ENCODE results near the gene PKD2. TPM values are rescaled to one million over a fixed set of nuclear protein-coding genes. Genes with fewer than 3 reads are reported as not detected.

PKD2 gene
- polyA plus RNA-seq, 1 of the 3 experiments (the other 2 are of a cell fraction), result 44.6 TPM

DNA sequence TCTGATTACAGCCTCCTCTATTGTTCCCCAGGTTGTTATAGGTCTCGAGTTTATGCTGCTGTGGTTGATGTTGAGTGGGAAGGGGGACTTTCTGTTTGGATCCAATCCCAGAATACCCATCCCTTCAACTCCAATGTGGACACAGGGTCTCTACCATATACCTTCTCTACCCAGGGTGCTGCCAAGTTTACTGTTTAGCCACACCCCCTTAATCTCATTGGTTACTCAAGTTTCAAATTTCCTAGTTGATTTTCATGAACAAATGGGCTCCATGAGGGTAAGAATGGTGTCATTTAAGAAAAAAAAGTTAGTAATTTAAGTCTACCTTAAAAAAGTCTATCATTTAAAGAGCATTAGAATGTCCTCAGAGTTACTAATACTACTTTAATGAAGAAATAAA, 35.6 kb upstream of the PKD2 start:
- no peaks in the 10 kb centered on the region for H3F3A ChIP-seq (replicated peaks; ENCODE audit: insufficient read depth)
- H3K27me3 ChIP-seq (ENCODE audit: insufficient read depth), result peaks cover 10% of the 10 kb centered on the region; the same call in 1 of the 2 replicates
- H3K9me3 ChIP-seq, result no peaks in the 10 kb centered on the region
- POLR2A ChIA-PET, result no interaction called here
- CTCF ChIA-PET, result interaction anchor here (1.4 to 12.0 kb wide), 4 partner anchors 8 to 121 kb away, joined by 3 to 182 read pairs (median 50); no protein-coding TSS in a partner anchor
- H3K9ac ChIP-seq, result no peak overlapping the region
- H3K4me1 ChIP-seq (ENCODE audit: control insufficient read depth in 1 of 2, insufficient read depth in 2 of 2, low read depth in 1 of 2, low read length in 1 of 2), result no peaks in the 10 kb centered on the region; a peak in 1 of 4 replicates
- peaks cover 3% of the 10 kb centered on the region; the same call in 1 of the 2 replicates for H3K9me2 ChIP-seq
- 0% methylated on average over 1 of the region's 1 CpG for WGBS (ENCODE audit: low lambda C conversion rate)
- no peaks in the 10 kb centered on the region for H3K79me2 ChIP-seq (ENCODE audit: insufficient read depth)
- no peak overlapping the region for H3K27ac ChIP-seq (ENCODE audit: low read depth in 2 of 2, low read length in 1 of 2)
- H3K36me3 ChIP-seq (replicated peaks in 1 of 2; ENCODE audit: control insufficient read depth in 1 of 2, insufficient read depth in 2 of 2, low read length in 1 of 2), result no peaks in the 10 kb centered on the region
- DNase-seq, result no peak
- H3K4me2 ChIP-seq, result no peak overlapping the region
- TF ChIP-seq POLR2AphosphoS5 (IDR thresholded peaks at IDR 0.05; ENCODE audit: low read depth, low read length) (no peak), MEF2A (IDR thresholded peaks at IDR 0.05; ENCODE audit: borderline replicate concordance, low read depth) (no peak), RXRA (IDR thresholded peaks at IDR 0.05; ENCODE audit: borderline replicate concordance, low read depth) (no peak), YY1 (IDR thresholded peaks at IDR 0.05; ENCODE audit: low read depth) (no peak), FOSL2 (IDR thresholded peaks at IDR 0.05; ENCODE audit: borderline replicate concordance, low read depth) (no peak), EP300 (IDR thresholded peaks at IDR 0.05; ENCODE audit: borderline replicate concordance in 1 of 2, low read depth in 1 of 2, low read length in 1 of 2) (no peak), FOXJ3 (CRISPR knock-in tag; IDR thresholded peaks at IDR 0.05) (no peak), TAF1 (IDR thresholded peaks at IDR 0.05; ENCODE audit: borderline replicate concordance, low read depth, low read length) (no peak), ELF1 (IDR thresholded peaks at IDR 0.05) (no peak), TCF12 (IDR thresholded peaks at IDR 0.05) (no peak), CHD2 (IDR thresholded peaks at IDR 0.05; ENCODE audit: low read length, partially characterized antibody) (no peak)
- TF ChIP-seq, protein P1, sequence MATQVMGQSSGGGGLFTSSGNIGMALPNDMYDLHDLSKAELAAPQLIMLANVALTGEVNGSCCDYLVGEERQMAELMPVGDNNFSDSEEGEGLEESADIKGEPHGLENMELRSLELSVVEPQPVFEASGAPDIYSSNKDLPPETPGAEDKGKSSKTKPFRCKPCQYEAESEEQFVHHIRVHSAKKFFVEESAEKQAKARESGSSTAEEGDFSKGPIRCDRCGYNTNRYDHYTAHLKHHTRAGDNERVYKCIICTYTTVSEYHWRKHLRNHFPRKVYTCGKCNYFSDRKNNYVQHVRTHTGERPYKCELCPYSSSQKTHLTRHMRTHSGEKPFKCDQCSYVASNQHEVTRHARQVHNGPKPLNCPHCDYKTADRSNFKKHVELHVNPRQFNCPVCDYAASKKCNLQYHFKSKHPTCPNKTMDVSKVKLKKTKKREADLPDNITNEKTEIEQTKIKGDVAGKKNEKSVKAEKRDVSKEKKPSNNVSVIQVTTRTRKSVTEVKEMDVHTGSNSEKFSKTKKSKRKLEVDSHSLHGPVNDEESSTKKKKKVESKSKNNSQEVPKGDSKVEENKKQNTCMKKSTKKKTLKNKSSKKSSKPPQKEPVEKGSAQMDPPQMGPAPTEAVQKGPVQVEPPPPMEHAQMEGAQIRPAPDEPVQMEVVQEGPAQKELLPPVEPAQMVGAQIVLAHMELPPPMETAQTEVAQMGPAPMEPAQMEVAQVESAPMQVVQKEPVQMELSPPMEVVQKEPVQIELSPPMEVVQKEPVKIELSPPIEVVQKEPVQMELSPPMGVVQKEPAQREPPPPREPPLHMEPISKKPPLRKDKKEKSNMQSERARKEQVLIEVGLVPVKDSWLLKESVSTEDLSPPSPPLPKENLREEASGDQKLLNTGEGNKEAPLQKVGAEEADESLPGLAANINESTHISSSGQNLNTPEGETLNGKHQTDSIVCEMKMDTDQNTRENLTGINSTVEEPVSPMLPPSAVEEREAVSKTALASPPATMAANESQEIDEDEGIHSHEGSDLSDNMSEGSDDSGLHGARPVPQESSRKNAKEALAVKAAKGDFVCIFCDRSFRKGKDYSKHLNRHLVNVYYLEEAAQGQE (IDR thresholded peaks at IDR 0.05; ENCODE audit: low read depth, low read length), result no peak
- TF ChIP-seq, protein P2, sequence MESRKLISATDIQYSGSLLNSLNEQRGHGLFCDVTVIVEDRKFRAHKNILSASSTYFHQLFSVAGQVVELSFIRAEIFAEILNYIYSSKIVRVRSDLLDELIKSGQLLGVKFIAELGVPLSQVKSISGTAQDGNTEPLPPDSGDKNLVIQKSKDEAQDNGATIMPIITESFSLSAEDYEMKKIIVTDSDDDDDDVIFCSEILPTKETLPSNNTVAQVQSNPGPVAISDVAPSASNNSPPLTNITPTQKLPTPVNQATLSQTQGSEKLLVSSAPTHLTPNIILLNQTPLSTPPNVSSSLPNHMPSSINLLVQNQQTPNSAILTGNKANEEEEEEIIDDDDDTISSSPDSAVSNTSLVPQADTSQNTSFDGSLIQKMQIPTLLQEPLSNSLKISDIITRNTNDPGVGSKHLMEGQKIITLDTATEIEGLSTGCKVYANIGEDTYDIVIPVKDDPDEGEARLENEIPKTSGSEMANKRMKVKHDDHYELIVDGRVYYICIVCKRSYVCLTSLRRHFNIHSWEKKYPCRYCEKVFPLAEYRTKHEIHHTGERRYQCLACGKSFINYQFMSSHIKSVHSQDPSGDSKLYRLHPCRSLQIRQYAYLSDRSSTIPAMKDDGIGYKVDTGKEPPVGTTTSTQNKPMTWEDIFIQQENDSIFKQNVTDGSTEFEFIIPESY (IDR thresholded peaks at IDR 0.05; ENCODE audit: borderline replicate concordance, low read depth), result no peak
- TF ChIP-seq, protein P3, sequence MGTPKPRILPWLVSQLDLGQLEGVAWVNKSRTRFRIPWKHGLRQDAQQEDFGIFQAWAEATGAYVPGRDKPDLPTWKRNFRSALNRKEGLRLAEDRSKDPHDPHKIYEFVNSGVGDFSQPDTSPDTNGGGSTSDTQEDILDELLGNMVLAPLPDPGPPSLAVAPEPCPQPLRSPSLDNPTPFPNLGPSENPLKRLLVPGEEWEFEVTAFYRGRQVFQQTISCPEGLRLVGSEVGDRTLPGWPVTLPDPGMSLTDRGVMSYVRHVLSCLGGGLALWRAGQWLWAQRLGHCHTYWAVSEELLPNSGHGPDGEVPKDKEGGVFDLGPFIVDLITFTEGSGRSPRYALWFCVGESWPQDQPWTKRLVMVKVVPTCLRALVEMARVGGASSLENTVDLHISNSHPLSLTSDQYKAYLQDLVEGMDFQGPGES (IDR thresholded peaks at IDR 0.05; ENCODE audit: low read depth, low read length), result no peak
- TF ChIP-seq, protein P4, sequence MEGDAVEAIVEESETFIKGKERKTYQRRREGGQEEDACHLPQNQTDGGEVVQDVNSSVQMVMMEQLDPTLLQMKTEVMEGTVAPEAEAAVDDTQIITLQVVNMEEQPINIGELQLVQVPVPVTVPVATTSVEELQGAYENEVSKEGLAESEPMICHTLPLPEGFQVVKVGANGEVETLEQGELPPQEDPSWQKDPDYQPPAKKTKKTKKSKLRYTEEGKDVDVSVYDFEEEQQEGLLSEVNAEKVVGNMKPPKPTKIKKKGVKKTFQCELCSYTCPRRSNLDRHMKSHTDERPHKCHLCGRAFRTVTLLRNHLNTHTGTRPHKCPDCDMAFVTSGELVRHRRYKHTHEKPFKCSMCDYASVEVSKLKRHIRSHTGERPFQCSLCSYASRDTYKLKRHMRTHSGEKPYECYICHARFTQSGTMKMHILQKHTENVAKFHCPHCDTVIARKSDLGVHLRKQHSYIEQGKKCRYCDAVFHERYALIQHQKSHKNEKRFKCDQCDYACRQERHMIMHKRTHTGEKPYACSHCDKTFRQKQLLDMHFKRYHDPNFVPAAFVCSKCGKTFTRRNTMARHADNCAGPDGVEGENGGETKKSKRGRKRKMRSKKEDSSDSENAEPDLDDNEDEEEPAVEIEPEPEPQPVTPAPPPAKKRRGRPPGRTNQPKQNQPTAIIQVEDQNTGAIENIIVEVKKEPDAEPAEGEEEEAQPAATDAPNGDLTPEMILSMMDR (IDR thresholded peaks at IDR 0.05), result no peak
- no peak overlapping the region for H2AFZ ChIP-seq (ENCODE audit: low read depth)
- no peak overlapping the region for H3K4me3 ChIP-seq (ENCODE audit: low read depth in 2 of 2, low read length in 1 of 2)
- no peaks in the 10 kb centered on the region for H4K20me1 ChIP-seq (ENCODE audit: insufficient read depth)

Measured in SK-N-SH (cell line).